Measurements from ENCODE around the gene AMZ1. TPM values are rescaled to one million over a fixed set of nuclear protein-coding genes. Genes with fewer than 3 reads are reported as not detected.
"Not testable (repeated sequence)": the region's sequence is repeated elsewhere in the genome, so short reads cannot be mapped to it uniquely, and the experiment has no call there.

The AMZ1 gene
- total and polyA plus RNA-seq, 2 experiments from 2014 or later = 3.4 to 5.9 TPM

- no peak overlapping the region for H3K27ac ChIP-seq
- WGBS, 2 experiments (ENCODE audit: low coverage in 1 of 2, low lambda C conversion rate in 2 of 2, missing lambda C conversion rate in 2 of 2) = 82 to 84% methylated on average over 16 of the region's 16 CpGs
These were observed 32.0 kb downstream of the AMZ1 start for GRCh38 chr7:2720024-2720423.

GRCh38 chr7:2721842-2722241 lies 33.8 kb downstream of the AMZ1 start:
- in situ Hi-C loops (cut with MboI) = loop anchor here (25.0 kb wide), 1 partner anchor 440 kb away; no protein-coding TSS in a partner anchor

More at GRCh38 chr7:2720024-2720423, 32.0 kb downstream of the AMZ1 start:
- Histone ChIP-seq H3K9me3 (ENCODE audit: low read depth) (no peaks in the 10 kb centered on the region), H3K4me2 (ENCODE audit: unreplicated experiment) (no peak overlapping the region), H3K9ac (no peak overlapping the region), H3F3A (ENCODE audit: insufficient read depth) (no peaks in the 10 kb centered on the region), H3K27me3 (replicated peaks; ENCODE audit: insufficient read depth) (no peaks in the 10 kb centered on the region), H3K4me3 (no peak overlapping the region), H4K20me1 (ENCODE audit: insufficient read depth) (no peaks in the 10 kb centered on the region), H2AFZ (no peak overlapping the region), H3K4me1 (ENCODE audit: insufficient read depth) (no peaks in the 10 kb centered on the region), H3K36me3 (ENCODE audit: low read depth) (peaks cover 2% of the 10 kb centered on the region; the same call in 1 of the 2 replicates), H3K79me2 (ENCODE audit: insufficient read depth) (no peaks in the 10 kb centered on the region), H3K9me2 (ENCODE audit: insufficient read depth) (no peaks in the 10 kb centered on the region)
- TF ChIP-seq EZH2phosphoT487 (IDR thresholded peaks at IDR 0.05; ENCODE audit: insufficient read depth, low read depth) = no peak
- TF ChIP-seq EZH2 (IDR thresholded peaks at IDR 0.05; ENCODE audit: insufficient read depth, poor library complexity, severe bottlenecking) = no peak
- in situ Hi-C loops (cut with MboI) = loop anchor here (25.0 kb wide), 1 partner anchor 442 kb away; no protein-coding TSS in a partner anchor
- no peak for DNase-seq

DNA sequence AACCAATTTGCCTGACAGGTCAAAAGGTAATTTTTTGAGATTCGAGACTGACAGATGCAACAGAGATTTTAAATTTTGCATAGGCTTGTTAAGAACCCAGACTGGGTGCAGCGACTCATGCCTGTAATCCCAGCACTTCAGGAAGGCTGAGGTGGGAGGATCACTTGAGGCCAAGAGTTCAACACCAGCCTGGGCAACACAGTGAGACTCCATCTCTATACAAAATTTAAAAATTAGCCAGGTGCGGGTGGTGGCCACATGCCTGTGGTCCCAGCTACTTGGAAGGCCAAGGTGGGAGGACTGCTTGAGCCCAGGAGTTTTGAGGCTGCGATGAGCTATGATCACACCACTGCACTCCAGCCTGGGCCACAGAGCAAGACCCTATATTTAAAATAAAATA lies 34.6 kb downstream of the AMZ1 start:
- no peak overlapping the region for H3K4me2 ChIP-seq (ENCODE audit: unreplicated experiment)
- H3K27ac ChIP-seq = no peak overlapping the region
- peaks cover 2% of the 10 kb centered on the region; the same call in 1 of the 2 replicates for H3K36me3 ChIP-seq (ENCODE audit: low read depth)
- H3K9ac ChIP-seq = no peak overlapping the region
- no peak for DNase-seq
- no peaks in the 10 kb centered on the region for H3K9me2 ChIP-seq (ENCODE audit: insufficient read depth)
- no peak overlapping the region for H3K4me3 ChIP-seq
- H4K20me1 ChIP-seq (ENCODE audit: insufficient read depth) = no peaks in the 10 kb centered on the region
- WGBS, 2 experiments (ENCODE audit: low coverage in 1 of 2, low lambda C conversion rate in 2 of 2, missing lambda C conversion rate in 2 of 2) = 97 to 98% methylated on average over 4 of the region's 4 CpGs
- H3K79me2 ChIP-seq (ENCODE audit: insufficient read depth) = no peaks in the 10 kb centered on the region
- no peaks in the 10 kb centered on the region for H3K9me3 ChIP-seq (ENCODE audit: low read depth)
- H3F3A ChIP-seq (ENCODE audit: insufficient read depth) = no peaks in the 10 kb centered on the region
- H3K4me1 ChIP-seq (ENCODE audit: insufficient read depth) = no peaks in the 10 kb centered on the region
- no peak for TF ChIP-seq EZH2phosphoT487 (IDR thresholded peaks at IDR 0.05; ENCODE audit: insufficient read depth, low read depth)
- TF ChIP-seq EZH2 (IDR thresholded peaks at IDR 0.05; ENCODE audit: insufficient read depth, poor library complexity, severe bottlenecking) = no peak
- in situ Hi-C loops (cut with MboI) = loop anchor here (25.0 kb wide), 1 partner anchor 440 kb away; no protein-coding TSS in a partner anchor
- no peaks in the 10 kb centered on the region for H3K27me3 ChIP-seq (replicated peaks; ENCODE audit: insufficient read depth)
- no peak overlapping the region for H2AFZ ChIP-seq

More at GRCh38 chr7:2721842-2722241, 33.8 kb downstream of the AMZ1 start:
- Histone ChIP-seq H2AFZ (no peak overlapping the region), H3K27ac (no peak overlapping the region), H3K9me2 (ENCODE audit: insufficient read depth) (no peaks in the 10 kb centered on the region), H3K36me3 (ENCODE audit: low read depth) (peaks cover 2% of the 10 kb centered on the region; the same call in 1 of the 2 replicates), H3K4me2 (ENCODE audit: unreplicated experiment) (no peak overlapping the region), H3K9me3 (ENCODE audit: low read depth) (no peaks in the 10 kb centered on the region), H4K20me1 (ENCODE audit: insufficient read depth) (no peaks in the 10 kb centered on the region), H3K4me1 (ENCODE audit: insufficient read depth) (no peaks in the 10 kb centered on the region), H3F3A (ENCODE audit: insufficient read depth) (no peaks in the 10 kb centered on the region), H3K9ac (no peak overlapping the region), H3K79me2 (ENCODE audit: insufficient read depth) (no peaks in the 10 kb centered on the region), H3K4me3 (no peak overlapping the region), H3K27me3 (replicated peaks; ENCODE audit: insufficient read depth) (no peaks in the 10 kb centered on the region)
- DNase-seq = no peak
- 94 to 96% methylated on average over 19 of the region's 19 CpGs for WGBS, 2 experiments (ENCODE audit: low coverage in 1 of 2, low lambda C conversion rate in 2 of 2, missing lambda C conversion rate in 2 of 2)
- TF ChIP-seq EZH2phosphoT487 (IDR thresholded peaks at IDR 0.05; ENCODE audit: insufficient read depth, low read depth) = no peak
- TF ChIP-seq EZH2 (IDR thresholded peaks at IDR 0.05; ENCODE audit: insufficient read depth, poor library complexity, severe bottlenecking) = no peak

- Histone ChIP-seq H3F3A (ENCODE audit: insufficient read depth) (no peaks in the 10 kb centered on the region), H3K9me3 (ENCODE audit: low read depth) (no peaks in the 10 kb centered on the region), H3K9me2 (ENCODE audit: insufficient read depth) (no peaks in the 10 kb centered on the region), H3K79me2 (ENCODE audit: insufficient read depth) (peaks cover 4% of the 10 kb centered on the region; the same call in 1 of the 2 replicates), H2AFZ (no peak overlapping the region), H3K9ac (no peak overlapping the region), H3K27ac (no peak overlapping the region), H3K4me2 (ENCODE audit: unreplicated experiment) (no peak overlapping the region), H3K36me3 (ENCODE audit: low read depth) (peaks cover 2% of the 10 kb centered on the region; the same call in 1 of the 2 replicates), H3K4me3 (no peak overlapping the region), H4K20me1 (ENCODE audit: insufficient read depth) (no peaks in the 10 kb centered on the region), H3K27me3 (replicated peaks; ENCODE audit: insufficient read depth) (no peaks in the 10 kb centered on the region), H3K4me1 (ENCODE audit: insufficient read depth) (no peaks in the 10 kb centered on the region)
- WGBS, 2 experiments (ENCODE audit: low coverage in 1 of 2, low lambda C conversion rate in 2 of 2, missing lambda C conversion rate in 2 of 2) = 87 to 89% methylated on average over 21 to 22 of the region's 23 CpGs
- TF ChIP-seq EZH2 (IDR thresholded peaks at IDR 0.05; ENCODE audit: insufficient read depth, poor library complexity, severe bottlenecking) (no peak), EZH2phosphoT487 (IDR thresholded peaks at IDR 0.05; ENCODE audit: insufficient read depth, low read depth) (no peak)
- in situ Hi-C loops (cut with MboI) = loop anchor here (25.0 kb wide), 1 partner anchor 439 kb away; no protein-coding TSS in a partner anchor
- no peak for DNase-seq
These were observed 35.3 kb downstream of the AMZ1 start for GRCh38 chr7:2723138-2723850.

DNA sequence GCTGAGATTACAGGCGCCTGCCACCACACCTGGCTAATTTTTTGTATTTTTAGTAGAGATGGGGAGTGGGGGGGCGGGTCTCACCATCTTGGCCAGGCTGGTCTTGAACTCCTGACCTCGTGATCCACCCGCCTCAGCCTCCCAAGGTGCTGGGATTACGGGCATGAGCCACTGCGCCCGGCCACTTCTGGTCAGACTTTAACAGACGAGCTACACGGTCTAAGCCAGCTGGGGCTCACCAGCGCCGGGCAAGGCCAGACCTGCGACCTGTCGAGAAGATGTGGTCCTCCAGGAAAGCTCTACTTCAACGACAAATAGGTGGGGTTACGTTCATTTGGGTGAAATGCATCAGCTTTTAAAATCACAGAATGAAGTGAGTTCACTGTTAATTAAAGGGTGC lies 36.0 kb downstream of the AMZ1 start:
- H3K9me3 ChIP-seq (ENCODE audit: low read depth); H3K4me3 ChIP-seq; H3K4me1 ChIP-seq (ENCODE audit: insufficient read depth); H3K27ac ChIP-seq; H3K36me3 ChIP-seq (ENCODE audit: low read depth); H3K27me3 ChIP-seq (replicated peaks; ENCODE audit: insufficient read depth); H3K79me2 ChIP-seq (ENCODE audit: insufficient read depth); H3F3A ChIP-seq (ENCODE audit: insufficient read depth); H3K9ac ChIP-seq; H2AFZ ChIP-seq; DNase-seq; H3K9me2 ChIP-seq (ENCODE audit: insufficient read depth); H3K4me2 ChIP-seq (ENCODE audit: unreplicated experiment); H4K20me1 ChIP-seq (ENCODE audit: insufficient read depth): not testable (repeated sequence)
- 95 to 96% methylated on average over 13 to 15 of the region's 15 CpGs for WGBS, 2 experiments (ENCODE audit: low coverage in 1 of 2, low lambda C conversion rate in 2 of 2, missing lambda C conversion rate in 2 of 2)
- in situ Hi-C loops (cut with MboI) = loop anchor here (25.0 kb wide), 1 partner anchor 438 kb away; no protein-coding TSS in a partner anchor
